ENCODE results near the gene NOTUM.
A peak's percentile ranks its signal among the peaks of the same experiment; 100 is the strongest.

Gene NOTUM

DNA sequence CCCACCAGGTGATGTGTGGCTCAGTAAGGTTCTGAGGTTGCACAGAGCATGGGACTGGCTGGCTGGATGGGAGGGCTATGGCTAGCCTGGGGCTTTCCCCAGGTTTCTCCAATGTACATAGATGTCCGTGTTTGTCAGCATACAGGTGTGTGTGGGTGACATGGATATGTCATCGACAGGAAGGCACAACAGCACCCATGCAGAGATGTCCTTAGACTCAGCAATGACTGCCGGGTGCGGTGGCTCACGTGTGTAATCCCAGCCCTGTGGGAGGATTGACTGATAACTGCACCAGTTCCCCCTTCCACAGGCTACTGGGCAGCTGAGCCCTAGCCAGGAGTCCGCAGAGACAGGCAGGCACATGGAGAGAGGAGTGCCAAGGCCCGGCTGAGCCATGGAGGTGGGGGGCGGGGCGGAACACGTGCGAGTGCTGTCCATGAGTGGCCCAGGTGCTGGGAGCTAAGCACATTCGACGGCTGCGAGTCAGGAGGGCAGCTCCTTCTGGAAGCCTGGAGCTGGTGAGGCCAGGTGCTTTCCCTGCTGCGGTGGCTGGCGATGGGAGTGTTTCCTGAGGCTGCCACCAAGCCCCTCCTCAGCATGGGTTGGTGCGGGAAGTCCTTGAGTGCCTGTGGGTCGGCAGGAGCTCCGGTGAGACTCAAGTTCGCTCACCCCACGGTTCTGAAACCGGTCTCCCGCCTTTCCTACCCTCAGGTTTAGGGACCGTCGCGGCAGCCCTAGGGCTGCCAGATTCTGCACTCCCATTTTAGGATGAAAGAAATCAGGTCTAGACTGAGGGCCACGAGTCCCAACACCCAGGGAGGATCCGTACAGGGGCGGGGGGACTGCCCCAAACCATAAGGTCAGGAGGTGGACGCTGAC, 15.6 kb upstream of the NOTUM start:
- Mint-ChIP-seq H3K4me1 (ENCODE audit: low read depth) (peaks cover 22% of the 10 kb centered on the region), H3K9me3 (peaks cover 4% of the 10 kb centered on the region), H3K27me3 (ENCODE audit: low read depth) (peaks cover 11% of the 10 kb centered on the region), H3K27ac (peak overlapping the region; percentile 98), H3K4me3 (peak overlapping the region; percentile 98), H3K36me3 (ENCODE audit: low read depth) (peaks cover 10% of the 10 kb centered on the region)
- DNase-seq (ENCODE audit: low spot score): peak; percentile 27

DNA sequence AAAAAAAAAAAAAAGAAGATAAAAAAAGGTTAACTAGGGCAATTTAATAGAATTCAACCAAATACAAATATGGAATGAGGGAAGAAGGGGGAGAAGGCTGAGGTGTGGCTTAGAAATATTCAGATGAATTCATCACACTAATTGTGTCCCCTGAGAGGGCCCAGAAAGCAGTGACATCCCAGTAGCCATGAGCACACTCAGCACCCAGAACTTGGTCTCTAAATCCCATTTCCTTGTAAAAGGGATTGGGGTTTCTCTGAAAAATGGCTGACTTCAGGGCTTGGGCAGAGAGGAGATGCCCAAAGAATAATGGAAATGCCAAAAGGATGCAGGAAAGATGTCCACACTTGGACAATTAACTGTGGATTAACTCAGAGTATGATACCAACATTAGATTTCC, 12.4 kb upstream of the NOTUM start:
- Mint-ChIP-seq H3K36me3 (ENCODE audit: low read depth) (no peaks in the 10 kb centered on the region), H3K9me3 (peaks cover 4% of the 10 kb centered on the region), H3K27me3 (ENCODE audit: low read depth) (peaks cover 11% of the 10 kb centered on the region), H3K4me1 (ENCODE audit: low read depth) (peaks cover 5% of the 10 kb centered on the region), H3K27ac (no peak overlapping the region), H3K4me3 (no peak overlapping the region)
- no peak for DNase-seq (ENCODE audit: low spot score)

DNA sequence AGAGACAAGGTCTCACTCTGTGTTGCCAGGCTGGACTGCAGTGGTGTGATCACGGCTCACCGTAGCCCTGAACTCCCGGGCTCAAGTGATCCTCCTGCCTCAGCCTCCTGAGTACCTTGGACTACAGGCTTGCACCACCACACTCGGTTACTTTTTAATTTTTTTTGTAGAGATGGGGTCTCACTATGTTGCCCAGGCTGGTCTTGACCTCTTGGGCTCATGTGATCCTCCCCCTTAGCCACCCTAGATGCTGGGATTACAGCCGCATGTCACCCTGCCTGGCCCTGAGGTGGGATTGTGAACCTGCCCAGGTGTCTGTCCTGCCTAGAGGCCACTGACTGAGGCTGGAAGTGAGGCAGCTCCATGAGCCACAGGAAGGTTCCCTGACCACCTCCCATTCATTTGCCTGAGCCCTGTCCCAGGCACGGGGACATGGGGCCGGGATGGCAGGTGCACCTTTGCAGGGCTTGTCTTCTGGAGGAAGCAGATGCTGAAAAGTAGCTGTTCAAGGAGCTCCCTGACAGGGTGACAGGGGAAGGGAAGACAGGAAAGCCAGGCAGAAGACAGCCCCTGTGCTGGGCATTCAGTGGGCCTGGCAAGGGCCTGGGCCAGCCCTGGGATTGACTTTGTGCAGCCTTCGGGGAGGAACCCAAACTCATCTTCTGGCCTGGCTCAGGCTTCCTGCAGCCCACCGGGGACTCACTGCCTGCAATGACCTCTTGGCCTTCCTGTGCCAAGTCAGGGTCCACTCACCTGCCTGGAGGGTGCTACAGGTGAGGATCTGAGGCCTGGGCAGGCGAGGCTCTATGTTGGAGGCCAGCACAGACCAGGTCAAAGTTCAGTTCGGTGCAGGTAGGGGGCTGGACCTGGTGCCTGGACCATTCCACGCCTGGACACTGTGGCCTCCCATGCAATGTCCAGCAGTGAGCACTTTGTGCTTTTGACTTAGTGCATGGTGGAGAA, 8.1 kb upstream of the NOTUM start:
- peaks cover 4% of the 10 kb centered on the region for H3K4me1 Mint-ChIP-seq (ENCODE audit: low read depth)
- H3K27ac Mint-ChIP-seq: no peak overlapping the region
- H3K4me3 Mint-ChIP-seq: no peak overlapping the region
- no peaks in the 10 kb centered on the region for H3K9me3 Mint-ChIP-seq
- no peaks in the 10 kb centered on the region for H3K36me3 Mint-ChIP-seq (ENCODE audit: low read depth)
- no peak for DNase-seq (ENCODE audit: low spot score)
- H3K27me3 Mint-ChIP-seq (ENCODE audit: low read depth): peaks cover 12% of the 10 kb centered on the region

DNA sequence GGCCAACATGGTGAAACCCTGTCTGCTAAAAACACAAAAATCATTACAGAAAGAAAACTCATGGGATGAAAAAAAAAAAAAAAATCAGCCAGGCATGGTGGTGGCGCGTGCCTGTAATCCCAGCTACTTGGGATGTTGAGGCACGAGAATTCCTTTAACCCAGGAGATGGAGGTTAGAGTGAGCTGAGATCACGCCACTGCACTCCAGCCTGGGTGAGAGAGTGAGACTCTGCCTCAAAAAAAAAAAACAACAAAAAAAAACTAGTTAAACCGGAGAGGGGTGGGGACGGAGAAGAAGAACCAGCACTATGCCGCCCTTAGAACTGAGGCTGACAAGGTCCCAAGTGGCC, 7.4 kb upstream of the NOTUM start:
- Mint-ChIP-seq H3K27me3 (ENCODE audit: low read depth) (peaks cover 19% of the 10 kb centered on the region), H3K36me3 (ENCODE audit: low read depth) (no peaks in the 10 kb centered on the region), H3K4me1 (ENCODE audit: low read depth) (peaks cover 4% of the 10 kb centered on the region), H3K27ac (peak overlapping the region; percentile 15), H3K9me3 (no peaks in the 10 kb centered on the region), H3K4me3 (peak overlapping the region; percentile 66)
- no peak for DNase-seq (ENCODE audit: low spot score)

DNA sequence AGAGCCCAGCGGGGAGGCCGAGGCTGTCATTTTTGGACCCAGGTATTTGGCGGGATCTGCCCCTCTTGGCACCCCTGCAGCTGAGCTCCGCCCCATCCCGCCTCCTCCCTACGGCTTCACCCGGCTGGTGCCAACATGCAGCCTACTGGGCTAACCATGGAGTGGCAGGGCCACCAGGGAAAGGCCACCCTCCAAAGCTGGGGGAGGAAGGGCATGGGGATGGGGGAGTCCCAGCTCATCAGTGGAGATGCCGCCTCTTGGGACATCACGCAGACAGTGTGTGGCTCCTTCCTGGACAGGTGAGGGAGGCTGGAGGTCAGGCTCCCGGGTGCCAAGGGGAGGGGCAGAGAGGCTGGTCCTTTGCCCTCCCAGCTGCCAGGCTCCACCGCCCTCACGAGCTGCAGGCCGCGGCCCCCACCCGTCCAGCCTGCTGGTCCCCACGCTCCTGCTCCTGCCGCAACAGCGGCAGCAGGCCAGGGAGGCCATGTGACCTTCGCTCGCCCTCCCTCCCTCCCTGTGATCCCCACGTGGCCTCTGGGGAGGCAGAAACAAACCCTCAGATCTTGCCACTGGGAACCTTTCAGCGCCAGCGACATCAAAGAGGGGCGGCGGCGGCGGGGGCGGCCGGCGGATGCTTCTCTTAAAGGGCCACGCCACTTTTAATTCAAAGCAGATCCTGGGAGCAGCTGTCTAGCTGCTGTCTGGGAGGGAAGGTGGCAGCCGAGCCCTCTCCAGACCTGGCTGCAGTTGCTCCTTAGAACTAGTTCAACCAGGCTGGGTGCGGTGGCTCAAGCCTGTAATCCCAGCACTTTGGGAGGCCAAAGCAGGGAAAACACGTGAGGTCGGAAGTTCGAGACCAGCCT, 6.8 kb upstream of the NOTUM start:
- H3K27me3 Mint-ChIP-seq (ENCODE audit: low read depth): peaks cover 25% of the 10 kb centered on the region

DNA sequence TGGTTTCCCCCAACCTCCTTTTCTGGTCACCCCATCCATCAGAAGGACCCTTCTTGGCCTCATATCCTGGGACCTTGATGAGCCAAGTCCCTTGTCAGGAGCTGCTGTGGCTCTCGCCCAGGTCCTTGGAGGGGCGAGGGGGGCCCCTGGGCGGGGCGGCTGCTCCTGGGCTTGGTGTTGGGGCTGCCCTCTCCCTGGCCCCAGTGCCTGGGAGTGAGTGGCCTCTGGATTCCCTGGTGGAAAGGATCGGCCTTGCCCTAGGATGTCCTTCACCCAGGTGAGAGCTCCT, 6.2 kb upstream of the NOTUM start:
- DNase-seq (ENCODE audit: low spot score): no peak
- peaks cover 28% of the 10 kb centered on the region for H3K27me3 Mint-ChIP-seq (ENCODE audit: low read depth)
- H3K36me3 Mint-ChIP-seq (ENCODE audit: low read depth): no peaks in the 10 kb centered on the region
- no peak overlapping the region for H3K4me3 Mint-ChIP-seq
- H3K9me3 Mint-ChIP-seq: no peaks in the 10 kb centered on the region
- H3K4me1 Mint-ChIP-seq (ENCODE audit: low read depth): peaks cover 4% of the 10 kb centered on the region
- H3K27ac Mint-ChIP-seq: no peak overlapping the region

More for the DNA sequence above, 6.8 kb upstream of the NOTUM start:
- peak overlapping the region; percentile 66 for H3K4me3 Mint-ChIP-seq
- no peaks in the 10 kb centered on the region for H3K9me3 Mint-ChIP-seq
- no peaks in the 10 kb centered on the region for H3K36me3 Mint-ChIP-seq (ENCODE audit: low read depth)
- H3K4me1 Mint-ChIP-seq (ENCODE audit: low read depth): peaks cover 4% of the 10 kb centered on the region
- peak overlapping the region; percentile 15 for H3K27ac Mint-ChIP-seq
- DNase-seq (ENCODE audit: low spot score): peak; percentile 86

DNA sequence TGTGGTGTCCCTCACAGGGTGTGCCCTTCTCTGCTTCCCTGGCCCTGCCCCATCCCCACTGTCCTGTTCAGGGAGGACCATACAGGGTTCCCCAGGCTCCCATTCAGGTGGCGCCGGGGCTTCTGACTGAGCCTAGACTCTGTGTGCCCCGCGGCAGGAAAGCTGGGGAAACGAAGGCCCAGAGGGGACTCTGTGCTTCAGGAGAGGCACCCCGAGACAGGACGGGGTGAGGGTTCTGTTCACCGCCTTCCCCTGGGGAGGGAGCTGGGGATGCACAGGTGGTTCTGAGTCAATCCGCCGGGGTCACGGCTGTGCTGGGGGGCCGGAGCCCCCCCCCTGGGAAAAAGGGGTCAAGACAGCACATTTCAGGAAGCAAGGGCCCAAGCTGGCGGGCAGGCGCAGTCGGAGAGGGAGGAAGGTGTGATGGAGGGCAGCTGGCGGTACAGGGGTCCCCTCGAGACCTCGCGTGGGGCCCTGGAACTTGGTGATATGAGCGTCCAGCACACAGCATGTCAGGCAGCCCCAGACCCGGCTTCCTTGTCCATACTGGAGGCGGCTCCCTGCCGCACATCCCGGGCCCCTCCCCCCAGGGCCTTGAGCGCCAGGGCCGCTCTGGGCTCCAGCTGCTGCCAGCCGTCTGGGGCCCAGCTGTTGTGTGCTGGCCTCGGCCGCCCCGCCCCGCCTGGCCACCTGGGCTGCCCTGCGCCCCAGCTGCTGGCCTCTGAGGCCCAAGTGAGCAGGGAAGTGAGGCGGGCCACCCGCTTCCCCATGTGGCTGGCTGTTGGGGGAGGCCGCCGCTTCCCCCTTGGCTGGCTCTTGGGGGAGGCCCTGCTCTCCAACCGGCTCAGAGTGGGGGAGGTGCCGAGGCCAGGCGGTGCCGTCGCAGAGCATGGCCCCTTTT, 5.6 kb upstream of the NOTUM start:
- H3K9me3 Mint-ChIP-seq: no peaks in the 10 kb centered on the region
- DNase-seq (ENCODE audit: low spot score): no peak
- no peak overlapping the region for H3K27ac Mint-ChIP-seq
- no peak overlapping the region for H3K4me3 Mint-ChIP-seq
- H3K27me3 Mint-ChIP-seq (ENCODE audit: low read depth): peaks cover 30% of the 10 kb centered on the region
- H3K4me1 Mint-ChIP-seq (ENCODE audit: low read depth): peaks cover 4% of the 10 kb centered on the region
- H3K36me3 Mint-ChIP-seq (ENCODE audit: low read depth): no peaks in the 10 kb centered on the region

DNA sequence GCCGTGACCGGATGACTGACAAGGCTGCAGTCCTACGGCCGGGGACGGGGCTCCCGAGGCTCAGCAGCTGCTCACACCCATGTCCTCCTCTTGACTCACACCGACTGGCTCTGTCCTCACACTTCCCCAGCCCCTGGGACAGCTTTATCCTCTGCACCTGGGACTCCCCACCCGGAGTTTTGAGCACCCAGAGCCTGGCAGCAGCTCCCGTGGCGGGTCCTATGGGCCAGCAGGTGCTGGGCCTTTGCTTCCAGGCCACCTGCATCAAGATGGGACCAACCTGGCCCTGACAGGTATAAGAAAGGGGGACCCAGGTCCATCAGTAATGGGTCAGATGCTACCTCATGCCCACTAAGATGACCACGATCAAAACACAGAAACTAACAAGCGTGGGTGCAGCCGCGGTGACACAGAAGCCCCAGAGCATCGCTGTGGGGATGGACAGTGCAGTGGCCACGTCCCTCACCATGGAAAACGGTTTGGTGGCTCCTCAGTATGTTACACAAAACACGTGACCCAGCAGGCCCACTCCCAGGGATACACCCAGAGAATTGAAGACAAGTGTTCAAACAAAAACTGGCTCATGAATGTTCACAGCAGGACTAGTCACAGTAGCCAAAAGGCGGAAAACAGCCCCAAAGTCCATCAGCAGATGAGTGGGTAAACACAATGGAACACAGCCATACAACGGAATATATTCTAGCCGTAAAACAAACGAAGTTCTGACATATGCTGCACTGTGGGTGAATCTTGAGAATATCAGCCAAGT, 3.3 kb upstream of the NOTUM start:
- Mint-ChIP-seq H3K4me1 (ENCODE audit: low read depth) (peaks cover 4% of the 10 kb centered on the region), H3K4me3 (no peak overlapping the region), H3K27me3 (ENCODE audit: low read depth) (peaks cover 30% of the 10 kb centered on the region), H3K27ac (no peak overlapping the region), H3K36me3 (ENCODE audit: low read depth) (no peaks in the 10 kb centered on the region), H3K9me3 (no peaks in the 10 kb centered on the region)
- no peak for DNase-seq (ENCODE audit: low spot score)

DNA sequence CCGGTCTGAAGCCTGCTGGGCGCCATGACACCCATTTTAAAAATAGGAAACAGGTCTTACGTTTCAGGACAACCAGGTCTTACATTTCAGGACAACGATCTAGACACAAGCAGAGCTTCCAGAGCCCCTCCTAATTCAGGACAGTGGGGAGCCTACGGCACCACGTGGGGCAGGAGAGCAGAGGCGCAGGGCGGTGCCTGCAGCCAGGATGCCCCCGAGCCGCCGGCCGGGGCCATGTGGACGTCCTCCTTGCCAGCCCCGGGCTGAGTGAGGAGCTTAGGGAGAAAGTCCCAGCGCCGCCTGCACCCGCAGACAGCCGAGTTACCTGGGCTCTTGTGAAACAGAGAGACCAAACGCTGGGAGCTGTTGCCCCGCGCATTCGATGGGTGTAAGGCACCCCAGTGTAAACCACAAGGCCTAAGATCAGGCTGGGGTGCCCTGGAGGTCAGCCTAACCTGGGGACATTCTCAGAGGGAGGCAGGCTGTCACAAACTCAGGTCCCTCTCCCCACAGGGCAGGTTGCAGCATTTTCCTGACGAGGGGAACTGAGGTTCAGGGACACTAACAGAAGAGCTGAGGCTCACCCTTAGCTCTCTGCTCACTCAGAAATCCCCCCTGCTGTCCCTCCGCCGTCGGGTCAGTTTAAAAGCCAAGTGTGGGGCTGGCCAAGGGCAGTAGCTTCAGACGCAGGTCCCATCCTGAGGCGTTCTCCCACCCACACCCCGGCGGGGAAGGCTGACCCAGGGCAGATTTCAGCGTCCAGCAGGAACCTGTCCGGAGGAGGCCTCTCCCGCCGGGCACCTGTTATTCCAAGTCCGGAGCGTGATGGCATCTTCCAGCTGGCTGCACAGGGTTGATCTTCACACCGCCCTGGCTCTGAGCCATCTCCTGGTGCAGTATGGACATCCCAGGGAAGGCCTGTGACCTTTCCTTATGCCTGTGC, 1.8 kb upstream of the NOTUM start:
- H3K4me1 Mint-ChIP-seq (ENCODE audit: low read depth): peaks cover 3% of the 10 kb centered on the region
- H3K4me3 Mint-ChIP-seq: no peak overlapping the region
- no peaks in the 10 kb centered on the region for H3K36me3 Mint-ChIP-seq (ENCODE audit: low read depth)

DNA sequence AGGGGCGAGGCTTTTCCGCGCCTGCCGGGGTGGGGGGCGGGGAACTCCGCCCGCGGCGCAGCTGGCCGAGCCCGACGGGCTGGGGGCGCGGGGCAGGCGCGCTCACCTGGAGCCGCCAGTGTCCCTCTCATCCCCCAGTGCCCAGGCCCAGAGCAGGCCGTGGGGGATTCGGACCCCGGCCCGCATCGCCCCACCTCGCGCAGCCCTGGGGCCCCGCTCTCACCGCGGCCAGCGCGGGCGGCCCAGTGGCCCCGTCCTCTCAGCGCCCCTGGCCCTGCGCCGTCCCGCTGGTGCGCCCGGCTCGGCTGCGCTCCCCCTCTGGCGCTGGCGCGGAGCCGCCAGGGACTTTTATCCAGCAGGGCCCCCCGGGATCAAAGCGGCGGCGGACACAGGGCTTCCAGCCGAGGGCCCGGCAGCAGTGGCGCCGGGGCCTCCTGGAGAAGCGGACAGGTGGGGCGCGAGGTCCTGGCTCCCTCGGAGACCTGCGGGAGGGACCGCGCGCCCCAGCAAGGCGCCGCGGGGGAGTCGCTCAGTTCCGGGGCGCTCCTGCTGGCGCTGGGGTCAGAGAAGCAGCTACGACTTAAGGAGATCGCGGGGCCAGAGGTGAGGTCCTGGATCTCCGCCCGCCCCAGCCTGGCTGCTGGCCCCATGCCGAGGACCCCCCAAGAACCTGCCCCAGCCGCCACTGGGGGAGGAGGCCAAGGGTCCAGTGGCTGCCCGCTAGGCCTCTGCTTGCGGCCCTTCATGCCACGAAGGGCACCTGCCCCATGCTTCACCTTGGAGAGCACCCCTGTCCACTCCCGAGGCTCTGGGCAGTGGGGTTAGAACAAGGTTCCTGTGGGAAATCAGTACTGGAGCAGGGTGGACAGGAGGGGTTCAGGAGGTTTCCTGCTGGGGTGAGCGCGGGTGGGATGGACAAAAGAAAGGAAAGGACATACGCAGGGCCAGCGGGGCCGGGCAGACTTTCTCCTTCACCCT, 823 bp upstream of the NOTUM start:
- Mint-ChIP-seq H3K4me3 (no peak overlapping the region), H3K9me3 (no peaks in the 10 kb centered on the region), H3K27ac (no peak overlapping the region), H3K27me3 (ENCODE audit: low read depth) (peaks cover 50% of the 10 kb centered on the region), H3K36me3 (ENCODE audit: low read depth) (no peaks in the 10 kb centered on the region), H3K4me1 (ENCODE audit: low read depth) (peaks cover 3% of the 10 kb centered on the region)
- DNase-seq (ENCODE audit: low spot score): no peak

More for the DNA sequence above, 1.8 kb upstream of the NOTUM start:
- DNase-seq (ENCODE audit: low spot score): no peak
- Mint-ChIP-seq H3K27me3 (ENCODE audit: low read depth) (peaks cover 45% of the 10 kb centered on the region), H3K9me3 (no peaks in the 10 kb centered on the region), H3K27ac (no peak overlapping the region)

Data from T-helper 2 cell treated with Interferon-gamma antibody and Interleukin-4, amounts not matched to agents 5 μg/mL and 100 μg/mL, for 36 hours (primary cell).